Measurements from ENCODE around the gene HOXB9.

The HOXB9 gene

GRCh38 chr17:48612456-48612853, 13.7 kb downstream of the HOXB9 start:
- no peak overlapping the region for H3K4me3 ChIP-seq (ENCODE audit: low read depth, low read length)
- TF ChIP-seq, protein P1, sequence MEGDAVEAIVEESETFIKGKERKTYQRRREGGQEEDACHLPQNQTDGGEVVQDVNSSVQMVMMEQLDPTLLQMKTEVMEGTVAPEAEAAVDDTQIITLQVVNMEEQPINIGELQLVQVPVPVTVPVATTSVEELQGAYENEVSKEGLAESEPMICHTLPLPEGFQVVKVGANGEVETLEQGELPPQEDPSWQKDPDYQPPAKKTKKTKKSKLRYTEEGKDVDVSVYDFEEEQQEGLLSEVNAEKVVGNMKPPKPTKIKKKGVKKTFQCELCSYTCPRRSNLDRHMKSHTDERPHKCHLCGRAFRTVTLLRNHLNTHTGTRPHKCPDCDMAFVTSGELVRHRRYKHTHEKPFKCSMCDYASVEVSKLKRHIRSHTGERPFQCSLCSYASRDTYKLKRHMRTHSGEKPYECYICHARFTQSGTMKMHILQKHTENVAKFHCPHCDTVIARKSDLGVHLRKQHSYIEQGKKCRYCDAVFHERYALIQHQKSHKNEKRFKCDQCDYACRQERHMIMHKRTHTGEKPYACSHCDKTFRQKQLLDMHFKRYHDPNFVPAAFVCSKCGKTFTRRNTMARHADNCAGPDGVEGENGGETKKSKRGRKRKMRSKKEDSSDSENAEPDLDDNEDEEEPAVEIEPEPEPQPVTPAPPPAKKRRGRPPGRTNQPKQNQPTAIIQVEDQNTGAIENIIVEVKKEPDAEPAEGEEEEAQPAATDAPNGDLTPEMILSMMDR (IDR thresholded peaks at IDR 0.05; ENCODE audit: control insufficient read depth, extremely low read depth, insufficient read depth), result no peak

GRCh38 chr17:48611681-48612455, 14.3 kb downstream of the HOXB9 start:
- no peak overlapping the region for H3K4me3 ChIP-seq (ENCODE audit: low read depth, low read length)
- TF ChIP-seq, protein P1 (IDR thresholded peaks at IDR 0.05; ENCODE audit: control insufficient read depth, extremely low read depth, insufficient read depth), result no peak
- no peak for DNase-seq (ENCODE audit: low read depth)

More at GRCh38 chr17:48612456-48612853, 13.7 kb downstream of the HOXB9 start:
- DNase-seq (ENCODE audit: low read depth), result no peak

DNA sequence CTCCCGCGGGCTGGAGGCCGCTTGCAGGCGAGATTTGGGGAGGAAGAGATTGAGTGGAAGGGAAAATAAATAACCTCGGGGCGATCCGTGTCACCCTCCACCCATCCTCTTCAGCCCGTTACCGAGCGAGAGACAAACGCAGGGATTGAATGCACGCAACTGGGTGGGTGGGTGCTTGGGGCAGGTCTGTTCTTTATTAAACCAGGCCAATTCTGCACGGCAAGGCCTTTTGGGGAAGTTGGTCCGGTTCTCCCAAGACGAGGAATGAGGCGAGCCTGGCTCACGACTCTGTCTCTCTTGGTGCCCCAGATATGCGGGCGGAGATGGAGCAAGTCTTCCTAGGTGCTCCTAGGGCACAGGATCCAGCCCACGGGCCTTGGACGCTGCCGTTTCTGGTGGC, 14.9 kb downstream of the HOXB9 start:
- no peak for DNase-seq (ENCODE audit: low read depth)
- TF ChIP-seq, protein P1 (IDR thresholded peaks at IDR 0.05; ENCODE audit: control insufficient read depth, extremely low read depth, insufficient read depth), result no peak
- H3K4me3 ChIP-seq (ENCODE audit: low read depth, low read length), result no peak overlapping the region

- DNase-seq (ENCODE audit: low read depth), result no peak
- peak within 1 kb of the TSS; percentile 48 for H3K4me3 ChIP-seq (ENCODE audit: low read depth, low read length)
- TF ChIP-seq, protein P1 (IDR thresholded peaks at IDR 0.05; ENCODE audit: control insufficient read depth, extremely low read depth, insufficient read depth), result no peak
Observed at GRCh38 chr17:48610282-48611211, 15.6 kb downstream of the HOXB9 start, which contains the start of gene HOXB7. Gene HOXB7 (minus strand): TSS chr17:48611017. CDS start chr17:48610918, 99 bp downstream.

DNA sequence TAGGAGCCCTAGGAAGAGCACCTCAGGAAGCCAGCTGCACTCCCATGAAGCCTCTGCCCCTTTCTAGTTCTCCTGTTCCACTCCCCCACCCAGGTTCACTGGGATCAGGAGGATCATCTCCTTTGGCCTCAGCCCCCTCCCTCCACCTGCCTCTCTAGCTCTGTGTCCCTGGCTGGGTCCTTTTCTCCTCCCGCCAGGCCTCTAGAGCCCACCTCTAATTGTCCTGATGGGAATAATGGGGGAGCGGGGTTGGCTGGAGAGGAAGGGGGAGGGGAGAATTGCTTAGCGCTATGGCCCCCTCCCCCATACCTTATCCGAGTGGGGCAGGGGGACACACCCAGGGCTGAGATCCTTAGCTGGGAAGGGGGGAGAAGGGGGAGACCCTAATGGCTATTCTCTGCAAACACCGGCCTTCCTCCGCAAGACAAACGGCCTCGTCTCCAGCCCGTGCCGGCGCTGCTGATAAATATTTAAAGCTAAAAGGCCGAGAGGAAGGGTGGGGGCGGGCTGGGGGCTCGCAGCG, 16.3 kb downstream of the HOXB9 start:
- DNase-seq (ENCODE audit: low read depth), result no peak
- H3K4me3 ChIP-seq (ENCODE audit: low read depth, low read length), result no peak overlapping the region
- TF ChIP-seq, protein P1 (IDR thresholded peaks at IDR 0.05; ENCODE audit: control insufficient read depth, extremely low read depth, insufficient read depth), result no peak

DNA sequence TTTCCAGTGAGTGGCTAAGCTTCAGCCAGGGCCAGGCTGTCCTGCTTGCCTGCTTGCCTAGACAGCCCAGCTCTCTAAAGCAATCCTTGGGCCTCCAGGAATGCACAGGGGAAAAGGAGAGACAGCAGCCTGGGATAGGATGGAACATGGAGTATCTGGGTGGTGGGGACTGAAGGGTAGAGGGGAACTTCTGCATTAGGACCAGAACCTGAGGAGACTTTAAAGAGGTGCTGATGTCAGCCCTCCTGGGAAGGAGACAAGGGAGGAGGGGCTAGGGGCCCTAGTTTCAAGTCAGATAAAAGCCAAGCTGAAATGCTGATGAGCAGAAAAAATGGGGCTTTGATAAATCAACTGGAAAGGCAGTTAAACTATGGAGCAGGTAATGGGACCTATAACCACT, 17.1 kb downstream of the HOXB9 start:
- no peak overlapping the region for H3K4me3 ChIP-seq (ENCODE audit: low read depth, low read length)
- DNase-seq (ENCODE audit: low read depth), result no peak
- TF ChIP-seq, protein P1 (IDR thresholded peaks at IDR 0.05; ENCODE audit: control insufficient read depth, extremely low read depth, insufficient read depth), result no peak
